Renal cortical epithelial cell (primary cell): Measurements from ENCODE around the gene PCDHGB7. TPM values are rescaled to one million over a fixed set of nuclear protein-coding genes. Genes with fewer than 3 reads are reported as not detected.
"Not testable (repeated sequence)": the region's sequence is repeated elsewhere in the genome, so short reads cannot be mapped to it uniquely, and the experiment has no call there.

Experiments used
- DNase-seq: peaks from one replicate; pipeline ENCODE4 v3.0.0-alpha.2; 2011; ENCODE audit warnings: low read depth
- total RNA-seq: library from RNA; depleted of rRNA; stranded (reverse); fragments of >200 nt; gene quantifications from 2 replicates; pipeline ENCODE4 v1.2.3, GENCODE V29; 2014

Gene PCDHGB7
- total RNA-seq, 1 donor from 2014 or later = 10.4 TPM

DNA sequence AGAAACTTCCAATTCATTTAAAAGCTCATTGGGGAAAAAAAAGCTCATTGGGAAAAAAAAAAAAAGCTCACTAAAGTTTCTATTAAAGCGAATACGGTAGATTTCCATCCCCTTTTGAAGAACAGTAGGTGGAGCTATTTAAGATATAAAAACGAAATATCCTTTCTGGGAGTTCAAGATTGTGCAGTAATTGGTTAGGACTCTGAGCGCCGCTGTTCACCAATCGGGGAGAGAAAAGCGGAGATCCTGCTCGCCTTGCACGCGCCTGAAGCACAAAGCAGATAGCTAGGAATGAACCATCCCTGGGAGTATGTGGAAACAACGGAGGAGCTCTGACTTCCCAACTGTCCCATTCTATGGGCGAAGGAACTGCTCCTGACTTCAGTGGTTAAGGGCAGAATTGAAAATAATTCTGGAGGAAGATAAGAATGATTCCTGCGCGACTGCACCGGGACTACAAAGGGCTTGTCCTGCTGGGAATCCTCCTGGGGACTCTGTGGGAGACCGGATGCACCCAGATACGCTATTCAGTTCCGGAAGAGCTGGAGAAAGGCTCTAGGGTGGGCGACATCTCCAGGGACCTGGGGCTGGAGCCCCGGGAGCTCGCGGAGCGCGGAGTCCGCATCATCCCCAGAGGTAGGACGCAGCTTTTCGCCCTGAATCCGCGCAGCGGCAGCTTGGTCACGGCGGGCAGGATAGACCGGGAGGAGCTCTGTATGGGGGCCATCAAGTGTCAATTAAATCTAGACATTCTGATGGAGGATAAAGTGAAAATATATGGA, 13.0 kb downstream of the PCDHGB7 start, which contains the start of gene PCDHGA12:
Gene PCDHGA12 (plus strand): TSS at position 176 of the 782 bp plus-strand sequence. CDS start 253 bp downstream, at position 429.
- DNase-seq = peak; percentile 45

DNA sequence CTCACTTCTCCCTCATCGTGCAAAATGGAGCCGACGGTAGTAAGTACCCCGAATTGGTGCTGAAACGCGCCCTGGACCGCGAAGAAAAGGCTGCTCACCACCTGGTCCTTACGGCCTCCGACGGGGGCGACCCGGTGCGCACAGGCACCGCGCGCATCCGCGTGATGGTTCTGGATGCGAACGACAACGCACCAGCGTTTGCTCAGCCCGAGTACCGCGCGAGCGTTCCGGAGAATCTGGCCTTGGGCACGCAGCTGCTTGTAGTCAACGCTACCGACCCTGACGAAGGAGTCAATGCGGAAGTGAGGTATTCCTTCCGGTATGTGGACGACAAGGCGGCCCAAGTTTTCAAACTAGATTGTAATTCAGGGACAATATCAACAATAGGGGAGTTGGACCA, 13.8 kb downstream of the PCDHGB7 start:
- no peak for DNase-seq

- DNase-seq = not testable (repeated sequence)
Measured at GRCh38 chr5:141432308-141432707, 14.8 kb downstream of the PCDHGB7 start.

DNA sequence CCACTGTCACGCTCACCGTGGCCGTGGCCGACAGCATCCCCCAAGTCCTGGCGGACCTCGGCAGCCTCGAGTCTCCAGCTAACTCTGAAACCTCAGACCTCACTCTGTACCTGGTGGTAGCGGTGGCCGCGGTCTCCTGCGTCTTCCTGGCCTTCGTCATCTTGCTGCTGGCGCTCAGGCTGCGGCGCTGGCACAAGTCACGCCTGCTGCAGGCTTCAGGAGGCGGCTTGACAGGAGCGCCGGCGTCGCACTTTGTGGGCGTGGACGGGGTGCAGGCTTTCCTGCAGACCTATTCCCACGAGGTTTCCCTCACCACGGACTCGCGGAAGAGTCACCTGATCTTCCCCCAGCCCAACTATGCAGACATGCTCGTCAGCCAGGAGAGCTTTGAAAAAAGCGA, 15.2 kb downstream of the PCDHGB7 start:
- DNase-seq = not testable (repeated sequence)

- DNase-seq = no peak
Measured at GRCh38 chr5:141434006-141434405, 16.5 kb downstream of the PCDHGB7 start.

DNA sequence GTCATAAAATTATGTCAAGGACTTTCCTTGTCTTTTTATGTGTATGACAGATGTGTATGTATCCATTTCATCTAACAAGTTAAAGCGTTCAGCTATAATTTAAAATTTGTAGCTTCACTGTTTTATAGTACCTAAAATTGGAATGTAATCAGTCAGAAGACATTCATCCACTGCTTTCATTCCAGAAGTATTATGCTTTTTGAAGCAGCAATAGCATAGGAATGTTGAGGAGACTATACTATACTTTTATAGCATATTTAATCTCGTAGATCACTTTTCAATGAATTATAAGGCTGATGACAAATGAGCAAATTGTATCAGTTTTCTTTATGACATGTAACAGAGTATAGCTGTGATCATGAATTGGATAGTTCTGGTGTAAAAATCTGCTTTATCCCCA, 19.7 kb downstream of the PCDHGB7 start:
- no peak for DNase-seq

- no peak for DNase-seq
Measured at GRCh38 chr5:141439411-141440141, 22.1 kb downstream of the PCDHGB7 start.

GRCh38 chr5:141440341-141440740, 22.9 kb downstream of the PCDHGB7 start:
- DNase-seq = no peak

GRCh38 chr5:141441571-141442170, 24.2 kb downstream of the PCDHGB7 start:
- DNase-seq = no peak

DNA sequence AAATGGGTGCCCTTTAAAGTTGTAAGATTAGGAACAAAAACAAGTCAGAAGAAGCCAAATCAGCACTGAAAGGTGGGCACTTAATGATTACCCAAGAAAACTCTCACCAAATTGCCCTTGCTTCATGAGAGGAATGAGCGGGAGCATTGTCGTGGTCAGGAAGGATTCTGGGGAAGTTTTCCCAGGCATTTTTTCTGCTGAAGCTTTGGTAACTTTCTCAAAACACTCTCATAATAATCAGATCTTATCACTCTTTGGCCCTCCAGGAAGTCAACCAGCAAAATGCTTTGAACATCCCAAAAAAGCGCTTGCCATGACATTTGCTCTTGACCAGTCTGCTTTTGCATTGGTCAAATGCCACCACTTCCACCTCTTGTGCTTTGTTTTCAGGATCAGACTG, 47.9 kb downstream of the PCDHGB7 start:
- DNase-seq = peak; percentile 46

Other genes with a start within 250 kb of the PCDHGB7 start
- under 0.01 and 0.85 TPM in 2 replicates for gene PCDHB7, start 245.0 kb upstream of the PCDHGB7 start, total RNA-seq
- gene PCDHB8, start 239.9 kb upstream of the PCDHGB7 start, total RNA-seq = 0.17 and 0.55 TPM in 2 replicates
- 0.17 and 1.4 TPM in 2 replicates for gene PCDHB16, start 235.3 kb upstream of the PCDHGB7 start, total RNA-seq
- gene PCDHB9, start 230.5 kb upstream of the PCDHGB7 start, total RNA-seq = 0.17 and 0.60 TPM in 2 replicates
- 0.35 and 0.85 TPM in 2 replicates for gene PCDHB10, start 225.3 kb upstream of the PCDHGB7 start, total RNA-seq
- 0.17 and 1.6 TPM in 2 replicates for gene PCDHB11, start 218.1 kb upstream of the PCDHGB7 start, total RNA-seq
- gene PCDHB12, start 209.0 kb upstream of the PCDHGB7 start, total RNA-seq = 1.2 TPM in 1 of 2 replicates, not detected in the other
- gene PCDHB13, start 203.8 kb upstream of the PCDHGB7 start, total RNA-seq = 0.17 and 2.9 TPM in 2 replicates
- 0.35 and 3.5 TPM in 2 replicates for gene PCDHB14, start 194.3 kb upstream of the PCDHGB7 start, total RNA-seq
- gene PCDHB15, start 172.3 kb upstream of the PCDHGB7 start, total RNA-seq = under 0.01 and 1.3 TPM in 2 replicates
- 0.20 and 1.0 TPM in 2 replicates for gene SLC25A2, start 113.6 kb upstream of the PCDHGB7 start, total RNA-seq
- 68.9 and 99.9 TPM in 2 replicates for gene TAF7, start 96.9 kb upstream of the PCDHGB7 start, total RNA-seq
- gene PCDHGA1, start 87.2 kb upstream of the PCDHGB7 start, total RNA-seq = under 0.01 and 0.80 TPM in 2 replicates
- 1.2 and 3.1 TPM in 2 replicates for gene PCDHGA2, start 78.9 kb upstream of the PCDHGB7 start, total RNA-seq
- 0.17 and 1.0 TPM in 2 replicates for gene PCDHGA3, start 73.8 kb upstream of the PCDHGB7 start, total RNA-seq
- gene PCDHGB1, start 67.6 kb upstream of the PCDHGB7 start, total RNA-seq = 0.35 and 4.0 TPM in 2 replicates
- gene PCDHGA4, start 62.7 kb upstream of the PCDHGB7 start, total RNA-seq = 0.87 and 2.1 TPM in 2 replicates
- 0.35 and 2.7 TPM in 2 replicates for gene PCDHGB2, start 57.7 kb upstream of the PCDHGB7 start, total RNA-seq
- gene PCDHGA5, start 53.5 kb upstream of the PCDHGB7 start, total RNA-seq = under 0.01 and 1.3 TPM in 2 replicates
- gene PCDHGB3, start 47.4 kb upstream of the PCDHGB7 start, total RNA-seq = 0.52 and 2.3 TPM in 2 replicates
- 0.69 and 2.1 TPM in 2 replicates for gene PCDHGA6, start 43.8 kb upstream of the PCDHGB7 start, total RNA-seq
- gene PCDHGA7, start 34.9 kb upstream of the PCDHGB7 start, total RNA-seq = 0.52 and 2.3 TPM in 2 replicates
- 4.9 and 12.5 TPM in 2 replicates for gene PCDHGB4, start 30.0 kb upstream of the PCDHGB7 start, total RNA-seq
- gene PCDHGA8, start 25.0 kb upstream of the PCDHGB7 start, total RNA-seq = 0.69 and 1.6 TPM in 2 replicates
- gene PCDHGB5, start 19.7 kb upstream of the PCDHGB7 start, total RNA-seq = 9.4 and 17.8 TPM in 2 replicates
- gene PCDHGA9, start 14.9 kb upstream of the PCDHGB7 start, total RNA-seq = 0.52 and 3.2 TPM in 2 replicates
- gene PCDHGB6, start 9.7 kb upstream of the PCDHGB7 start, total RNA-seq = 1.0 and 2.3 TPM in 2 replicates
- gene PCDHGA10, start 4.7 kb upstream of the PCDHGB7 start, total RNA-seq = 0.52 and 5.1 TPM in 2 replicates
- gene PCDHGA11, start 3.4 kb downstream of the PCDHGB7 start, total RNA-seq = 1.4 and 3.1 TPM in 2 replicates
- 0.52 and 1.7 TPM in 2 replicates for gene PCDHGA12, start 12.8 kb downstream of the PCDHGB7 start, total RNA-seq
- gene PCDHGC3, start 58.3 kb downstream of the PCDHGB7 start, total RNA-seq = 11.8 and 23.6 TPM in 2 replicates
- 1.1 TPM in 1 of 2 replicates, not detected in the other for gene PCDHGC4, start 67.4 kb downstream of the PCDHGB7 start, total RNA-seq
- 0.17 and 0.80 TPM in 2 replicates for gene PCDHGC5, start 71.4 kb downstream of the PCDHGB7 start, total RNA-seq
- 73.1 and 113 TPM in 2 replicates for gene DIAPH1, start 201.3 kb downstream of the PCDHGB7 start, total RNA-seq
- gene HDAC3, start 219.2 kb downstream of the PCDHGB7 start, total RNA-seq = 50.2 and 62.0 TPM in 2 replicates
- gene RELL2, start 219.3 kb downstream of the PCDHGB7 start, total RNA-seq = 5.4 and 6.9 TPM in 2 replicates
- 28.9 and 34.2 TPM in 2 replicates for gene FCHSD1, start 233.7 kb downstream of the PCDHGB7 start, total RNA-seq